Hepatocyte (in vitro differentiated cells): ENCODE measurements around the gene MBL2. TPM values are rescaled to one million over a fixed set of nuclear protein-coding genes. Genes with fewer than 3 reads are reported as not detected.

ENCODE experiments used
- DNase-seq: peaks from one replicate; pipeline ENCODE4 v3.0.0-alpha.2; 2016; ENCODE audit warnings: low spot score
- H2AFZ ChIP-seq: fragments of 200-600 bp; sonication (generic); 2 replicates; pipeline ENCODE4 v1.6.0; 2016; ENCODE audit warnings: antibody characterized with exemption, mild to moderate bottlenecking
- H3K27ac ChIP-seq: fragments of 200-600 bp; sonication (generic); 2 replicates; pipeline ENCODE4 v1.5.1; 2016; ENCODE audit warnings: mild to moderate bottlenecking
- H3K27me3 ChIP-seq: fragments of 200-600 bp; sonication (generic); 2 replicates; pipeline ENCODE4 v1.6.1; 2016
- H3K36me3 ChIP-seq: fragments of 200-600 bp; sonication (generic); replicated peaks from 2 replicates; pipeline ENCODE4 v1.5.1; 2016; ENCODE audit warnings: low read depth; ENCODE audit not compliant: insufficient read depth
- H3K4me1 ChIP-seq: fragments of 200-600 bp; sonication (generic); 2 replicates; pipeline ENCODE4 v1.5.1; 2016; ENCODE audit warnings: mild to moderate bottlenecking, moderate library complexity; ENCODE audit not compliant: insufficient read depth
- H3K4me2 ChIP-seq: fragments of 200-600 bp; sonication (generic); 2 replicates; pipeline ENCODE4 v1.6.0; 2016
- H3K4me3 ChIP-seq: fragments of 200-600 bp; sonication (generic); 2 replicates; pipeline ENCODE4 v1.5.1; 2016; ENCODE audit warnings: mild to moderate bottlenecking
- H3K79me2 ChIP-seq: fragments of 200-600 bp; sonication (generic); 2 replicates; pipeline ENCODE4 v1.6.0; 2017; ENCODE audit warnings: mild to moderate bottlenecking
- H3K9me2 ChIP-seq: fragments of 200-600 bp; sonication (generic); replicated peaks from 2 replicates; pipeline ENCODE4 v1.6.0; 2017; ENCODE audit warnings: mild to moderate bottlenecking; ENCODE audit not compliant: insufficient read depth
- H3K9me3 ChIP-seq: fragments of 200-600 bp; sonication (generic); 2 replicates; pipeline ENCODE4 v1.5.1; 2016; ENCODE audit warnings: low read depth, mild to moderate bottlenecking
- H4K20me1 ChIP-seq: fragments of 200-600 bp; sonication (generic); 2 replicates; pipeline ENCODE4 v1.6.0; 2016; ENCODE audit warnings: mild to moderate bottlenecking; ENCODE audit not compliant: insufficient read depth, poor library complexity, severe bottlenecking
- EZH2 ChIP-seq: fragments of 200-600 bp; sonication (generic); IDR thresholded peaks from 2 replicates; pipeline ENCODE4 v1.6.1; 2016; ENCODE audit warnings: antibody characterized with exemption, mild to moderate bottlenecking, borderline replicate concordance
- EZH2phosphoT487 ChIP-seq: fragments of 200-600 bp; sonication (generic); IDR thresholded peaks from one replicate; pipeline ENCODE4 v1.6.1; 2018; ENCODE audit warnings: antibody characterized with exemption, mild to moderate bottlenecking, low read depth, moderate library complexity; ENCODE audit not compliant: unreplicated experiment, severe bottlenecking
- WGBS: methylation state at CpG from one replicate; pipeline ENCODE4 v1.1.6; 2016; ENCODE audit warnings: low lambda C conversion rate; ENCODE audit errors: missing lambda C conversion rate; 5-methylcytosine and 5-hydroxymethylcytosine counted together
- polyA plus RNA-seq: library from polyadenylated mRNA; unstranded; fragments of >200 nt; fragmentation: Nextera tagmentation; extraction: Ambion mirVana; gene quantifications from 2 replicates; pipeline ENCODE4 v1.2.1, GENCODE V29; 2016
- total RNA-seq: library from RNA; depleted of rRNA; stranded (reverse); fragments of >200 nt; gene quantifications from 2 replicates; pipeline ENCODE4 v1.2.3, GENCODE V29; 2014
- TF ChIP-seq, protein P1 (sequence below): fragments of 200-600 bp; sonication (generic); IDR thresholded peaks from 2 replicates; pipeline ENCODE4 v1.5.1; 2016; ENCODE audit warnings: antibody characterized with exemption, mild to moderate bottlenecking; ENCODE audit not compliant: poor library complexity

Gene MBL2
- total and polyA plus RNA-seq, 2 experiments from 2014 or later, result 0.21 to 1.1 TPM

DNA sequence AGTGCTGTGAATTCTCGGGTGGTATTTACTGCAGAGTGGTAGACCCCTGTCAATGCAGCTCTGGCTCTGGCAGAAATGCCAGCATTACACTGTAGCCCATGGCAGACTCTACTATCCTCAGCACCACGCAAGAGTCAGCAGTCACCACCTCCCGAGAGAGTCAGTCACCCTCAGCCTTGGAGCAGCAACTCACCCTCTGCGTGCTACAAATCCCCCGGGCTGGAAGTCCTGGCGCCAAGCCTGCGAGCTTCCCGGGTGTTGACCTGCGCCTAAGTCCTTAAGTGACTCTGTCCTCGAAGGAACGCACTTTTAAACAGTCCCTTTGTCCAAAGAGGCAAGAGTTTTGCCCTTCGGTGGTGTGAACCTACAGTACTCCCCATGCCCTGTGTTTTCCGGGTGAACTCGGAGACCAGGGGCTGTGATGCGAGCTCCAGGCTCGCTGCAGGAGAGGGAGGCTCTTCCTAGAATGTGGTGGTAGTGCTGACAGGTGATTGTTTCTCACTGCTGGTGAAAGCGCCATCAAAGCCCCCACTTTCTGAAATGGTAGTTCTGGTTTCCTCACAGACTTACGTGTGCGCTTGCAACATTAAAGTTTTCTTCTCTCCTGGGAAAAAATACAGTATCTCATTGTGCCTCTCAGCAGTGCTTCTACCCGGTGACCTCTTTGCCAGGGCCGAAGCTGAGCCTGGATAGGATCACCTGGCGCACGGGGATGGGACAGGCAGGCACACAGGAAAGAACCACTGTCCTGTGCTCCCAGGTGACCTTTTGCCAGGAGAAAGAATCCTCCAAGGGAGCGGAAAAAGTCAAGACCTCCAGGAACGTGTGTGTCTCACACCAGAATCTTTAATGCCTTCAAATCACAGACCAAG lies 33.1 kb upstream of the MBL2 start:
- Histone ChIP-seq H4K20me1 (no peaks in the 10 kb centered on the region), H3K9me3 (no peaks in the 10 kb centered on the region), H3K4me2 (no peak overlapping the region), H3K36me3 (no peaks in the 10 kb centered on the region), H3K27ac (no peak overlapping the region), H3K4me3 (no peak overlapping the region), H2AFZ (no peak overlapping the region), H3K4me1 (no peaks in the 10 kb centered on the region), H3K27me3 (no peaks in the 10 kb centered on the region), H3K9me2 (no peaks in the 10 kb centered on the region), H3K79me2 (no peaks in the 10 kb centered on the region)
- TF ChIP-seq, protein P1, sequence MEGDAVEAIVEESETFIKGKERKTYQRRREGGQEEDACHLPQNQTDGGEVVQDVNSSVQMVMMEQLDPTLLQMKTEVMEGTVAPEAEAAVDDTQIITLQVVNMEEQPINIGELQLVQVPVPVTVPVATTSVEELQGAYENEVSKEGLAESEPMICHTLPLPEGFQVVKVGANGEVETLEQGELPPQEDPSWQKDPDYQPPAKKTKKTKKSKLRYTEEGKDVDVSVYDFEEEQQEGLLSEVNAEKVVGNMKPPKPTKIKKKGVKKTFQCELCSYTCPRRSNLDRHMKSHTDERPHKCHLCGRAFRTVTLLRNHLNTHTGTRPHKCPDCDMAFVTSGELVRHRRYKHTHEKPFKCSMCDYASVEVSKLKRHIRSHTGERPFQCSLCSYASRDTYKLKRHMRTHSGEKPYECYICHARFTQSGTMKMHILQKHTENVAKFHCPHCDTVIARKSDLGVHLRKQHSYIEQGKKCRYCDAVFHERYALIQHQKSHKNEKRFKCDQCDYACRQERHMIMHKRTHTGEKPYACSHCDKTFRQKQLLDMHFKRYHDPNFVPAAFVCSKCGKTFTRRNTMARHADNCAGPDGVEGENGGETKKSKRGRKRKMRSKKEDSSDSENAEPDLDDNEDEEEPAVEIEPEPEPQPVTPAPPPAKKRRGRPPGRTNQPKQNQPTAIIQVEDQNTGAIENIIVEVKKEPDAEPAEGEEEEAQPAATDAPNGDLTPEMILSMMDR, result no peak
- no peak for TF ChIP-seq EZH2
- no peak for TF ChIP-seq EZH2phosphoT487
- WGBS, result 82% methylated on average over 25 of the region's 25 CpGs
- DNase-seq, result no peak

- DNase-seq, result no peak
- Histone ChIP-seq H3K4me2 (no peak overlapping the region), H3K79me2 (no peaks in the 10 kb centered on the region), H3K36me3 (no peaks in the 10 kb centered on the region), H4K20me1 (no peaks in the 10 kb centered on the region), H3K4me1 (no peaks in the 10 kb centered on the region), H3K9me2 (no peaks in the 10 kb centered on the region), H3K4me3 (no peak overlapping the region), H2AFZ (no peak overlapping the region), H3K9me3 (no peaks in the 10 kb centered on the region), H3K27me3 (no peaks in the 10 kb centered on the region), H3K27ac (no peak overlapping the region)
- 46% methylated on average over 1 of the region's 1 CpG for WGBS
- TF ChIP-seq EZH2 (no peak), EZH2phosphoT487 (no peak)
- TF ChIP-seq, protein P1, result no peak
Measured at GRCh38 chr10:52801947-52802346, 29.4 kb upstream of the MBL2 start.

DNA sequence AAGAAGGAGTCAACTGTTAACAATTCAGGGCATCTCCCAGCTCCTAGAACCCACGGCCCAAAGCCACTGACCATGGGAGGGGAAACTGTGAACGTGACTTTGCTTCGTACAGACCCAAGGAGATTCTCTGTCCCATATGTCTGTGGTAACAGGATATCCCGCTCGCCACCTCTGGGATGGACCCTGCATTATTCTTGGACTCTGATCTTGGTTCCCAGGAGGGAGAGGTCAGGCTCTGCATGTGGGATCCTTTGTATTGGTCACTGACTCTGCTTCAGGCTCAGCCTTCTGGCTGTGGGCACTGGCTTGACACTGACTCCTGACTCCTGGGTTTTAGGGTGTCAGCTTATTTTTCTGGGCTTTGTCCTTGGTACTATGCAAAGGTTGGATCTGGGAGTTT lies 13.5 kb upstream of the MBL2 start:
- Histone ChIP-seq H3K9me2 (no peaks in the 10 kb centered on the region), H3K36me3 (no peaks in the 10 kb centered on the region), H3K4me1 (no peaks in the 10 kb centered on the region), H3K4me2 (no peak overlapping the region), H3K9me3 (no peaks in the 10 kb centered on the region), H3K4me3 (no peak overlapping the region), H4K20me1 (no peaks in the 10 kb centered on the region), H3K79me2 (no peaks in the 10 kb centered on the region), H3K27me3 (no peaks in the 10 kb centered on the region), H3K27ac (no peak overlapping the region), H2AFZ (no peak overlapping the region)
- no peak for DNase-seq
- TF ChIP-seq EZH2phosphoT487, result no peak
- no peak for TF ChIP-seq EZH2
- TF ChIP-seq, protein P1, result no peak
- 93% methylated on average over 5 of the region's 5 CpGs for WGBS
